MM.1S (cell line): ENCODE results near the gene IL33.

ENCODE experiments used
- DNase-seq: peaks from one replicate; pipeline ENCODE4 v3.0.0-alpha.2; 2015
- H2AFZ ChIP-seq: fragments of 300-600 bp; sonication (generic); 2 replicates; pipeline ENCODE4 v1.6.0; 2016; ENCODE audit warnings: antibody characterized with exemption, low read length
- H3F3A ChIP-seq: fragments of 300-600 bp; sonication (generic); 2 replicates; pipeline ENCODE4 v1.6.1; 2016; ENCODE audit warnings: mild to moderate bottlenecking, antibody characterized with exemption, low read length, moderate library complexity, mixed read lengths; ENCODE audit not compliant: insufficient read depth
- H3K27ac ChIP-seq: fragments of 300-600 bp; sonication (generic); 2 replicates; pipeline ENCODE4 v1.5.1; 2016; ENCODE audit warnings: mild to moderate bottlenecking, low read length
- H3K27me3 ChIP-seq: fragments of 300-600 bp; sonication (generic); replicated peaks from 2 replicates; pipeline ENCODE4 v1.6.0; 2016; ENCODE audit warnings: low read length; ENCODE audit not compliant: insufficient read depth
- H3K36me3 ChIP-seq: fragments of 300-600 bp; sonication (generic); replicated peaks from 2 replicates; pipeline ENCODE4 v1.6.1; 2016; ENCODE audit warnings: mild to moderate bottlenecking, low read length, mixed read lengths; ENCODE audit not compliant: insufficient read depth
- H3K4me1 ChIP-seq: fragments of 300-600 bp; sonication (generic); 2 replicates; pipeline ENCODE4 v1.6.1; 2016; ENCODE audit warnings: low read length, mixed read lengths
- H3K4me2 ChIP-seq: fragments of 300-600 bp; sonication (generic); 2 replicates; pipeline ENCODE4 v1.6.0; 2016; ENCODE audit warnings: low read depth, low read length
- H3K4me3 ChIP-seq: fragments of 300-600 bp; sonication (generic); 2 replicates; pipeline ENCODE4 v1.5.1; 2016; ENCODE audit warnings: low read length, mixed read lengths
- H3K79me2 ChIP-seq: fragments of 300-600 bp; sonication (generic); 2 replicates; pipeline ENCODE4 v1.6.1; 2016; ENCODE audit warnings: mixed run types, low read length, mixed read lengths
- H3K9ac ChIP-seq: fragments of 300-600 bp; sonication (generic); 2 replicates; pipeline ENCODE4 v1.6.1; 2016; ENCODE audit warnings: low read length, mixed read lengths
- H3K9me2 ChIP-seq: fragments of 300-600 bp; sonication (generic); replicated peaks from 2 replicates; pipeline ENCODE4 v1.6.1; 2016; ENCODE audit warnings: mild to moderate bottlenecking, low read length, mixed read lengths; ENCODE audit not compliant: insufficient read depth
- H3K9me3 ChIP-seq: fragments of 300-600 bp; sonication (generic); replicated peaks from 2 replicates; pipeline ENCODE4 v1.6.1; 2016; ENCODE audit warnings: mild to moderate bottlenecking, low read length, mixed read lengths; ENCODE audit not compliant: insufficient read depth
- H4K20me1 ChIP-seq: fragments of 300-600 bp; sonication (generic); 2 replicates; pipeline ENCODE4 v1.6.1; 2016; ENCODE audit warnings: mild to moderate bottlenecking, low read length, moderate library complexity, mixed read lengths; ENCODE audit not compliant: insufficient read depth
- CTCF ChIP-seq: fragments of 300-600 bp; sonication (generic); IDR thresholded peaks from 2 replicates; pipeline ENCODE4 v1.5.1; 2016; ENCODE audit warnings: antibody characterized with exemption, low read length, mixed read lengths
- EZH2 ChIP-seq: fragments of 300-600 bp; sonication (generic); optimal IDR thresholded peaks from 2 replicates; pipeline ENCODE3; 2017; ENCODE audit warnings: low read depth, mild to moderate bottlenecking, antibody characterized with exemption, low read length, mixed read lengths
- EZH2phosphoT487 ChIP-seq: fragments of 300-600 bp; sonication (generic); IDR thresholded peaks from 2 replicates; pipeline ENCODE4 v1.6.1; 2018; ENCODE audit warnings: antibody characterized with exemption, low read length

Gene IL33

GRCh38 chr9:6209966-6210365 is 5.6 kb upstream of the IL33 start:
- Histone ChIP-seq H3K27ac (no peak overlapping the region), H3K4me2 (no peak overlapping the region), H4K20me1 (no peaks in the 10 kb centered on the region), H3K9ac (no peak overlapping the region), H3K36me3 (no peaks in the 10 kb centered on the region), H3F3A (no peaks in the 10 kb centered on the region), H3K9me2 (no peaks in the 10 kb centered on the region), H3K79me2 (no peaks in the 10 kb centered on the region), H3K27me3 (no peaks in the 10 kb centered on the region), H2AFZ (no peak overlapping the region), H3K9me3 (no peaks in the 10 kb centered on the region), H3K4me3 (no peak overlapping the region), H3K4me1 (no peaks in the 10 kb centered on the region)
- TF ChIP-seq EZH2 (no peak), EZH2phosphoT487 (no peak), CTCF (no peak)
- DNase-seq: no peak

GRCh38 chr9:6212722-6213375 is 2.8 kb upstream of the IL33 start:
- H3F3A ChIP-seq: no peaks in the 10 kb centered on the region
- H3K4me2 ChIP-seq: no peak overlapping the region
- TF ChIP-seq EZH2phosphoT487 (no peak), EZH2 (no peak), CTCF (no peak)
- no peaks in the 10 kb centered on the region for H3K4me1 ChIP-seq
- H3K9me3 ChIP-seq: no peaks in the 10 kb centered on the region
- no peak overlapping the region for H3K27ac ChIP-seq
- DNase-seq: no peak
- H3K79me2 ChIP-seq: no peaks in the 10 kb centered on the region
- H4K20me1 ChIP-seq: no peaks in the 10 kb centered on the region
- H3K4me3 ChIP-seq: no peak overlapping the region
- H3K9ac ChIP-seq: no peak overlapping the region
- H3K36me3 ChIP-seq: no peaks in the 10 kb centered on the region
- no peaks in the 10 kb centered on the region for H3K27me3 ChIP-seq
- H2AFZ ChIP-seq: no peak overlapping the region
- no peaks in the 10 kb centered on the region for H3K9me2 ChIP-seq

GRCh38 chr9:6214434-6214833 is 1.2 kb upstream of the IL33 start:
- Histone ChIP-seq H3K9ac (no peak overlapping the region), H3K9me3 (no peaks in the 10 kb centered on the region), H3K4me1 (no peaks in the 10 kb centered on the region), H3F3A (no peaks in the 10 kb centered on the region), H3K4me3 (no peak overlapping the region), H4K20me1 (no peaks in the 10 kb centered on the region), H3K27ac (no peak overlapping the region), H3K4me2 (no peak overlapping the region), H3K36me3 (no peaks in the 10 kb centered on the region), H2AFZ (no peak overlapping the region), H3K27me3 (no peaks in the 10 kb centered on the region), H3K79me2 (no peaks in the 10 kb centered on the region), H3K9me2 (no peaks in the 10 kb centered on the region)
- no peak for DNase-seq
- TF ChIP-seq CTCF (no peak), EZH2 (no peak), EZH2phosphoT487 (no peak)
